GF-D8 (cell line): Measurements from ENCODE around the gene PF4V1.

Experiments
- DNase-seq: peaks from one replicate; lab custom pipeline; 2025; lab: John Stamatoyannopoulos, UW

PF4V1 gene, protein sequence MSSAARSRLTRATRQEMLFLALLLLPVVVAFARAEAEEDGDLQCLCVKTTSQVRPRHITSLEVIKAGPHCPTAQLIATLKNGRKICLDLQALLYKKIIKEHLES

DNA sequence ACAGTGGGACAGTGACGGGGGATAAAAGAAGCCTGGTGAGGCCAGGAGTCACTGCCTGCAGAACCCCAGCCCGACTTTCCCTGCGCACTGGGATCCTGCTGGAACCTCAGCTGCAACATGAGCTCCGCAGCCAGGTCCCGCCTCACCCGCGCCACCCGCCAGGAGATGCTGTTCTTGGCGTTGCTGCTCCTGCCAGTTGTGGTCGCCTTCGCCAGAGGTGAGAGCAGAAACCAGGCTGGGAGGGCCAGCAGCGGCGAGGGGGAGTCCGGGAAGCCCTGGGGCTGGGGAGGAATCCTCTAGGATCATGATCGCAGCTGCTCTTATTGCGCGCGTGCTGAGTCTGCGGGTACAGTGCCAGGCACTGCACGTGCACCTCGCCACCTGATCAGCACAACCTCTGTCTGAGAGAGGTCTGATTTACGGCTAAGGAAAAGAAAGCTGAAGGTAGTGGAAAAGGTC lies at the start of gene PF4V1:
Gene PF4V1, plus strand, starts transcription at position 51 of the 459 bp plus-strand sequence. Its CDS starts 67 bp downstream, at position 118.
- no peak for DNase-seq

DNA sequence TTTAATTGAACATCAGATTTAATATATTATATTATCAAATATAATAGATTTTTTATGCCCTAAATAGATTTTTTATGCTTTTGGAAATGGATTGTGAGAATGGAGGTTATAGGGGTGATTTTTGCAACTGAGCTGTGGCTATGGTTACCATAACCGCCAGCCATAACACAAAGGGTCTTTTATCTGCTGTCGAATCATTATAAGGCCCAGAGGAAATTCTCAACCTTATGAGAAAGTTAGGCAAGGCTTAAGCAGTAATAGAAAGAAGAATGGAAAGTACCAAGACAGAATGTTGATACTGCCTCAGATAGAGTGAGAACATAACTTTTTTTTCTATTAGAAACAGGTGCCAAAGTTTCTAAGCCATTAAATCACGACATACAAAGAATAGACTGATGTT lies 42.9 kb upstream of the PF4V1 start:
- DNase-seq: no peak

DNA sequence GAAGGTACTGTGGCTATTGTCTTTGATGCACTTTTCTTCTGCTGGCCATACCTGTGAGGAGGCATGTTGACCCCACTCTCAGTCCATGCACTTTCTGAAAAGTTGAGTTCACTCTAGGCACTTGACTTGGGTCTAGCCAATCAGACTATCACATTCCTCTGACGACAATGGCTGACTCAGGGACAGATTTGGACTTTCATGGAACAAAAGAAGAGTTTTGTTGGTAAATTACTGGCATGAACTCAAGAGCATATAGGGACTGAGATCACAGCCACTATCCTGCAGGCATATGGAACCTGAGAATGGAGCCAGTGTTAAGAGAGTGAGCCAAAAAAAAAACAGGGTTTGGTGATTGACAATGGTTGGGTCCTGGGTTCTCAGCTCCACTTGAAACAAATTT lies 41.3 kb upstream of the PF4V1 start:
- no peak for DNase-seq

DNA sequence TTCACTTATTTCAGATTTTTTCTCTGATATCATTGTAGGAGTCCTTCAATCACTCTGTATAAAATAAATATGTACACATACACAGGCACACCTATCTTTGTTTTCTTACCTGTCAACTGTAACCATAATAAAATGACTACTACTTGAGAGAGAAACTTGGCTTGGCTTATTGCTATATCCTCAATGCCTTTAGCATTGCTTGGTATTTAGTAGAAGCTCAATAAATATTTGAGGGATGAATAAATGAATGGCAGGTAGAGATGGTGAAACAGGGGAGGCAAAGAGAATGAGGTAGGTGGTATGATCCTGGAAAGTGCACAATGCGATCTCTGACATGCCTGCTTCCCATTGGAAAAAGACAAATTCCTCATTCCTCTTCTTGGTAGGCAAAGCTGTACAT lies 38.4 kb upstream of the PF4V1 start:
- DNase-seq: no peak

DNA sequence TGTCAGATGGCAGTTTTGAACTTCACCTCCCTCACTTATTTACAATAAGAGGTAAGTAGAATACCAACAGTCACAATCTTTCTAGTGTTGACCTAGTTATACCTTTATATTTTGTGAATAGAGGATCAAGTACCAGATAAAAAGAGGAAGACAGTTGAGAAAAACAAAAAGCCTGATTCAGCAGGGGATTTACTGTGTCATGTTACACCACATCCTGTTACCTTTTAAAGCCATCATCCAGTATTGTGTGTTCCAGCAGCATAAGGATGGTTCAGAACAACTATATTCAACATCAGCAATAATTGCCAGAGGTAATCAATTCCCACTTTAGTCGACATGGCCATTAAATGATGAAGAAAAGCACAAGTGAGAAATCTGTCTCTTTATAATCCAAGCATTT lies 38.0 kb upstream of the PF4V1 start:
- no peak for DNase-seq

DNA sequence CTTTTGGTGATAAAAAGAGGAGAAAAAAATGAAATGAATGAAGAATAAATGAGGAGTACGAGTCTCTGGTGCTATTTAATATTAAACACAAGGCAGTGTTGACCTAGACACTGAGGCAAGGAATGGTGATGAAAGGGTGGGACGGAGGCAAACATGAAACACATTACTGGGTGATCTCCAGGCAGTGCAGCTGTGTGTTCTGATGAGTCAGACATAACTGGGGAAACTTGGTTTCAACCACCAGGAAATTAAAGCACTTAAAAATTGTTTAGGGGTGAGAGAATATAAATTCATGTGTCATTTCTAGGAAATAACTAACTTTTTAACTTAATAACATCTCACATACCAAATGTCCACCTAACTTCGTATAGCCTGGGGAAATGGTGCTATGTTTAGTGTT lies 36.3 kb upstream of the PF4V1 start:
- DNase-seq: no peak

DNA sequence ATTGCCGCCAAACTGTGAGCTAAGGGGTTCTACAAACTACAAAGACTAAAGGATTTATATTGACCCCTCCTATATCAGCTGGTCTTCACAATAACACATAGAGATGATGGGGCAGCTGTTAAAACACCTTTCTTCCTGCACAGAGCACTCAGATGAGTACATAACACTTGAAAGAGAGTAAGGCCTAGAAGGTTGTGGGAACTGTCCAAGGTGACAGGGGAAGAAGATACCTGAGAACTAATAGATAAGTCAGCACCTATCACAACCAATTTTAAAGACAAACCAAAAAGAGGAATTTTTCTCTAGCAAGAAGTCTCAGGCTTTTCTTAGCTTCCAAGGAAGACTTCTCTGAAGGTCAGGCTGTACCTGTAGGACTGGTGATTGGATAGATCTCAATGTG lies 35.8 kb upstream of the PF4V1 start:
- DNase-seq: no peak

DNA sequence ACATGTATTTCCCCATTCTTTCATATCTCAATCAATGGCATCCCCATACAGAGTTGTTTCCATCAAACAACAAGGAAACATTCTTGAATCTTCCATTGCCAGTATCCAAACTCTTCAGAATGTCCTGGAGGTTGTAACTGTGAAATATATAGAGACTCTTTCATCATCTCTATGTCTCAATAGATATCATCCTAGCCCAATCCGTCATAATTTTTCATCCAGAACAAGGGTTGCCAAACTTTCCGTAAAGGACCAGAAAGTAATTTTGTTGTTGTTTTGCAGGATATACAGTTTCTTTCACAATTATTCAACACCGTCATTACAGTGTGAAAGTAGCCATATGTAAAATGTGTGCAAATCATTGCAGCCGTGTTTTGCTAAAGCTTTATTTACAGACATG lies 31.8 kb upstream of the PF4V1 start:
- no peak for DNase-seq

DNA sequence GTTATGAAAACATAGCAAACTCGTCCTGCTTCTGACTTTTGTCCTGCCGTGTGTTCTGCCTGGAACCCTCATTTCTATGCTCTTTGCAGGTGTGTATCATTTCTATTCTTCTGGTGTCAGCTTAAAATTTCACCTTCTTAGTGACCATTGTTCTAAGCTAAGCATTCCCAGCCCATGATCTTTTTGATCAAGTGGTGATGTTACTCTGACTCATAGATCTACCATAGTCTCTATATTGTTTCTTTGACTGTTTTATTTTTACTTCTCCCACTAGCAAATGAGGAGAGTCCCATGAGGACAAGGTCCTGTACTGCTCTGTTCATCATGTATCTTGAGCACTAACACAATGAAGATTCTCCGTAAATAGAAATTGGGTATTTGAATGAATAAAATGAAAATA lies 30.7 kb upstream of the PF4V1 start:
- DNase-seq: no peak

DNA sequence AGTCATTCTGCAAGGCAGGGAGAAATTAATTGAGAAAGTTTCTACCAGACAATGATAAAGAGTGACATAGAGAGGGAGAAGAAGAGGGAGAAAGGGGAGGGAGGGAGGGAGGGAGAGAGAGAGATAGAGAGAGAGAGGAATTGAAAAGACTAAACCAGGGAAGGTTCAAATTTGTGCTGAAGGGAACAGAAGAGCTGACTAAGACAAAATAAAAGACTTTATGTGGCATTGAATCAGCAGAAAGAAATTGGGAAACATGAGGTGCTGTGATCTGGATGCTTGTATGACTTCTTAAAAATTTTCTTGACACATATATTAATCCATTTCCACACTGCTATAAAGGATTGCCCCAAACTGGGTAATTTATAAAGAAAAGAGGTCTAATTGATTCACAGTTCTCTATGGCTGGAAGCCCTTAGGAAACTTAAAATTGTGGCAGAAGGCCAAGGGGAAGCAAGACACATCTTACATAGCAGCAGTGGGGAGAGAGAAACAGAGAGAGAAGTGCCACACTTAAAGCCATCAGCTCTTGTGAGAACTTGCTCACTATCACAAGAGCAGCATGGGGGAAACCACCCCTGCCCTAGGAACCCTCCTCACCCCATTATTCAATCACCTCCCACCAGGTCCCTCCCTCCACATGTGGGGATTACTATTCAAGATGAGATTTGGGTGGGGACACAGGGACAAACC lies 30.1 kb upstream of the PF4V1 start:
- DNase-seq: no peak

DNA sequence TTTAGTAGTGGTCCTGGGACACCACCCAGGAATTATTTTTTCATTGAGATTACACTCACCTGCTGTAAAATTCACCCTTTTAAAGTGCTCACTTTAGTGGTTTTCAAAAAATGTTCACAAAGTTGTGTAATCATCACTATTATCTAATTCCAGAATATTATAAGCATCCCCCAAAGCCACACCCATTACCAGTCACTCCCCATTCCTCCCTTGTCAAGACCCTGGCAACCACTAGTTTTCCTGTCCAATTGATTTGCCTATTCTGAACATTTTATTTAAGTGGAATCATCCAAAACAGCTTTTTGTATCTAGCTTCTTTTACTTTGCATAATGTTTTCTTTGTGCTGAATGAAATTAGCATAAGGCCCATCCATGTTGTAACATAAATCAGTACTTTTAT lies 29.3 kb upstream of the PF4V1 start:
- no peak for DNase-seq

DNA sequence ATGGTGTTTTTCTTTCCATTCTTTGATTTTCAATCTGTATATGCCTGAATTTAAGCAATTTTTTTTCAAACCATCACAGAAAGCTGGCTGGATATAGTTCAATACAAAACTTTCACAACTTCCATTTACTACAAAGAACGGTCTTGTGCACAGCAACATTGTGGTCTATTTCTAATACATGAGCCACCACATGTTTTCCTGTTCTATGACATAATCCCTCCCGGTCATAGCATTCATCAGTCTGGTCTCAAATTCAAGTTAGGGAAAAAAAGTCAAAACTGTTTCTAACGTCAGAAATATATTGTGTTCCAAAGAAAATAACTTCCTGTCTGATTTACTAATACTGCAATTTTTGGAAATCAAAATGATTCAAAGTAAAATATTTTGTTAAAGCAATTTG lies 24.1 kb upstream of the PF4V1 start:
- peak; percentile 67 for DNase-seq

DNA sequence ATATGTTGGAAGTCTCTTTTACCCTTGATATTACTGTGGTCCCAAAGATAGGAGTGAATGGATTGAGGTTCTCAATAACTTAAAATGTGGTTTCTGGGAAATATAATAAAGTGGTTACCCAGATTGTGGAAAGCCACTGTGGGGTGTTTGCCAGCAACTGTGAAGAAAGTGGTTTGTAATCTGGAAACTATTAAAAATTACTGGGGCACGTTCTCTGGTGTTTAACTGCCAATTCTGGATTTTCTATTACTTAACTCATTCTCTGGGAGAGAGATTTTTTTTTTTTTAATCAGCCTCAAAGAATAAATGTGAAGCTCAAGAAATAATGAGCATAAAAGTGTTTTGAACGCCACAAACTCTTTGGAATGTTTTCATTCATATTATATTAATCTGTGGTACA lies 21.5 kb upstream of the PF4V1 start:
- DNase-seq: no peak

DNA sequence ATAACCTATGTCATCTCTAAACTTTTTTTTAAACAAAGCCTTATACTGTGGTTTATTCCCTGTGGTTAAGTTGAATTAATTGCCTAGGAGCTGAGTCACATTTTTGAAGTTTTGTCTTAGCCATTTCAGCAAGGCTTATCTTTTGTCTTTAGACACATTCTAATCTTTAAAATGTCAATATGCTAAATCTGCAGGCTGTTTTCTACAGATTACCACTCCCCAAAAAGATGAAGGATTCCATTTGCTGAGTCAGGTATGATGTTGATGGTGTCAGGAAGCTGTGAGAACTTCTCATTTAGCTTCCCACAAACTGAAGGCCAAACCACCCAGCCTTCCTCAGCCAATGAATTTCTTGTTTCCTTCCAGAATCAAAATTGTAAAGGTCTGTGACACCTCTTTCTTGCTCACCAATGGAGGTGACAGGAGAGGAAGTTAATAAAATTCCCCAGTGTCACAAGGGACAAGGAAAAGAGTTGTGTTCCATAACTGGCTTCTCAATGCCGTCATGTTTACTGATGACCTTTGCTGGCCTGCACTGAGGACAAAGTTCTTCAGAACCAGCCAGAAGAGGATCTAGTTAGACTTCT lies 20.4 kb upstream of the PF4V1 start:
- DNase-seq: no peak

DNA sequence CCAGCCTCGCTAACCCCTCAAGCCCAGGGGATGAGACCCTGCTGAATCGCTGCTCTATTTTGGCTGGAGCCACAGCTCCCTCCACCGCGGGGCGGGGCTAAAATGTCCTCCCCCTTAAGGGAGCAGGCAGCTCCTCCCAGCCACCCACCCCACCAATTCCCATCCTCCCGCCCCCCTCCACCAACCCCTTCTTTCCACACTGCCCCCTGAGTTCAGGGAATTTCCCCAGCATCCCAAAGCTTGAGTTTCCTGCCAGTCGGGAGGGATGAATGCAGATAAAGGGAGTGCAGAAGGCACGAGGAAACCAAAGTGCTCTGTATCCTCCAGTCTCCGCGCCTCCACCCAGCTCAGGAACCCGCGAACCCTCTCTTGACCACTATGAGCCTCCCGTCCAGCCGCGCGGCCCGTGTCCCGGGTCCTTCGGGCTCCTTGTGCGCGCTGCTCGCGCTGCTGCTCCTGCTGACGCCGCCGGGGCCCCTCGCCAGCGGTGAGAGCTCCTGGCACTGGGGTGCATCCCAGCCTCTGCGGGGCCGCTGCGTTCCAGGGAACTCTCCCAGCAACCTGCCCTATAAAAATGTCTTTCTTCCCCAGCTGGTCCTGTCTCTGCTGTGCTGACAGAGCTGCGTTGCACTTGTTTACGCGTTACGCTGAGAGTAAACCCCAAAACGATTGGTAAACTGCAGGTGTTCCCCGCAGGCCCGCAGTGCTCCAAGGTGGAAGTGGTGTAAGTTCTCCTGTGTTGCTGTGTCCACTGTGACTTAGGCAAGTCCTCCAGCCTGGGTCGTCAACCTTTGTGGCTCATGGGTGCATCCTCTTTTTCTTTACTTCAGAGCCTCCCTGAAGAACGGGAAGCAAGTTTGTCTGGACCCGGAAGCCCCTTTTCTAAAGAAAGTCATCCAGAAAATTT lies 16.5 kb upstream of the PF4V1 start, which contains the start of gene CXCL6:
Gene CXCL6, plus strand, starts transcription at position 306 of the 907 bp plus-strand sequence. Its CDS starts 73 bp downstream, at position 379.
- DNase-seq: no peak

DNA sequence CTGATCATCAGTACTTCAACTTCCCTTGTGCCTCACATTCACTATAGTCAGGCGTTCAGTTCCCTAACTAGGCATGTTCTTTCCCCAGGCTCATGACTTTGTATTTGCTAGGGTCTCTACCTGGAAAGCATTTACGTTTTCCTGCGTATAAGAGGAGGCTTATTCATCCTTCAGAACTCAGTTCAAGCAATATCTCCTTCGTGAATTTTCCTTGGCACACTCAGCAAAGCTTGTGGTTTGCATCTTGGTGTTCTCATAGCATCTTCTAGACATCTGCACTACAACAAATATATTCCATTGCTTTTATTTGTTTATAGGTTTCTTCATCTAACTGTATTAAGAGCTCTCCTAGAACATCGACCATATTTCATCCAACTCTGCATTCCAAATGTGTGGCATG lies 14.0 kb upstream of the PF4V1 start:
- DNase-seq: no peak

DNA sequence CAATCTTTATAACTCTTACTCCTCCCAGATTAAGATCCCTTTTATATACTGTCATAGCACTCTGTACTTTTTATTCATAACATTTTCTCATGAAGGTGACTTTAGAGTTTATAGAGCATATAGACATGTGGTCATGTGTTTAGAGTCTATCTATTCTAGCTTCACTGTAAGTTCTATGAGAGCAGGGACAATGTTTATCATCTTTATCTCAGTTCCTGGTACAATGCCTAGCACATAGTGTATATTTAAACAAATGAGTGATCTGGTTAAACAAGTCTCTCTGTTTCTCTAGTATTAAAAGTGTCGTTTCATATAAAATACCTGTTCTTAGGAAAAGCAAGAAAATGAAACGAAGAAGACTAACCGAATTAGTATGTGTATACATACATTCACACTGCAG lies 13.4 kb upstream of the PF4V1 start:
- no peak for DNase-seq

DNA sequence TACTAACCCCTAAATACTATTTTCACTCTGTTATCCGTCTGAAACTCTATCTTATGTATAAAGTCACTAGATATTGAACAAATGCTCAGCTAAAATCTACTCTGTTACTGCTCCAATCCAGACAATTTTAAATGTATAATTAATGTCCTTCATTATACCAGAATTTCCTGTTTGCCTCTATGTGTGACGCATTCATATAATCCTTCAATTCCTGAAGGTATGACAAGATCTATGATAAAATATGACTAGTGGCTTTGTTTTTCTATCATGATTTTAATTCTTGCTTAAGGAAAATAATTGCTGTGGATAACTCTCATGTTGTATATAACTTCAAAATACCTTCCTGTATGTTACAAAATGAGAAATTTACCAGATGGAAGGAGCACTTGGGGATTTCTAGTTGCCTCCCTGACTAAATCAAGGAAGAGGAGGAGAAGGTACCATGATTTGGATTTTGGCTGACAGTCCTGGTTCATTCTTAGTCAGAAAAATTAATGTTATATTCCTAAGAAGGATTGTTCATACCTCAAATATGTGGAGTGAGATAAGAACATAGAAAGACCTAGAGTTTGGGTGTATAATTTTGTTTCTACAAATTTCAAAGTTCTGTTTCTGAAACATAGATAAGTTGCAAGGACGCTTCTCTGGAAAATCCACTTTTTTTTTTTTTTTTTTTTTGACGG lies 11.7 kb upstream of the PF4V1 start:
- DNase-seq: no peak

DNA sequence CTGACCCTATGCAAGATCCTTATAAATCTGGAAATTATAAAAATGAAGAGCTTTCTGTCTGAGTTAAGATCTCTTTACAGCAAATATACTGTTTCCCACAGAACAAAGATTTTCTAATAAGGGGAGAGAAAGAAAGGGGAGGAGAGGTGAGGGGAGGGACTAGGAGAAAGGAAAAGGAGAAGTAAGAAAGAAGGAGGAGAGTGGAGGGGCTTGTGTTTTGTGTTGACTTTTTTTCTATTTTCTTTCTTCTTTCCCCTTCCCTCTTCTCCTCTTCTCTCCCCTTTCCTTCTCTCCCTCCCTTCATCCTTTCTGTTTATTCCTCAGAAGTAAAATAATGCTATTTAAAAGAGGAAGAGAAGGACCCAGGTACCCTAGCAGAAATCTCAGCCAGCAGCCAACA lies 10.4 kb upstream of the PF4V1 start:
- no peak for DNase-seq

DNA sequence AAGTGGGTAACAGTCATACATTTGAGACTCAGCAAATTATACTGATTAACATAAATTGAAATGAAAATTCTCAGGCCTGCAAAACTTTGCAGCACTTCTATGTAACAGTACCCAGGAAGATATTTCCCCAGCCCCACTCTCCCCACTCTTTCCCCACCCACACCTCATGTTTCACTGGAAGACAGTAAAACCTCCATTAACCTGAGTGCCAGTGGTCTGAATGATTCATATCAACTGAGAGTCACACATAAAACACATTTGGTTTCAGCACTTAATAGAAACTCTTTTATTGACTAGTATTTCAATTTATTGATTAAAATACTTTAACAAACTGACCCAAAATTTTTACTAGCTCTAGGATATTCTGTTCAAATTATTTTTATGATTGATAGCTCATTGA lies 9.7 kb upstream of the PF4V1 start:
- DNase-seq: no peak

DNA sequence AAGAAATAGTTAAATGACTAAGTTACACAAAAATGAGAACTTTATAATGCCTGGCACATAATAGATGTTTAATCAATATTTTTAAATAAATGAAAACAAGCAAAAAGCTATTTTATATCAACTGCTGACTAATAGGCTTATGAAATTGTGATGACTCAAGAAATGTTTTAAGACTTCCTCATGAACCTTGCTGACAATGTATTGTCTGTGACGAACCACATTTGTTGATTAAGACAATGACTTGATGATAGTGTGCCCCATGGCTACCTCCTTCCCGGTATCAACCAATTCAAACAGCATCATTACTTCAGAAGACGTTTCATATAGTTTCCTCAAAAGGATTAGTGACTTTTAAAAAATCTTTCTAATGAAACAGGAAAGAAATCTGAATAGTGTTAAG lies 8.8 kb upstream of the PF4V1 start:
- no peak for DNase-seq

DNA sequence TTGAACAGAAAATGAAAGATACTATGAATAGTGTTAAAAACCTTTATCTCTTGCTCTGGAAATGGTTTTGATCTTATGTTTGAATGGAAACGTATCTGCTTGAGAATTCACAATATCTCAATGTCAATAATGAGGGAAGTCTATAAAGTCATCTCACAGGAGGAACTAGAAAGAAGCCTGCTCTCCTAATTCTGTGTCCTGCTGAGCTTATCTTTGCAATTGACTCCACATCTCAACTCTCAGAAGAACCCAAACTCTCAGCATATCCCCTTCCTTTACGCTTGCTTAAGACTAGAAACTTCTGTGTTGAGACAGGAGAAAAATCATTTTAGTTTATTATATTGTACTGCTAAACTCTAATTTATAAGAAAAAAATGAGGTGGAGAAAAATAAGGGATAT lies 8.3 kb upstream of the PF4V1 start:
- DNase-seq: no peak
